ENCODE measurements around the gene SCFD1.

GRCh38 chr14:30655658-30656057 lies 33.5 kb downstream of the SCFD1 start:
- TF ChIP-seq CTCF (IDR thresholded peaks at IDR 0.05) (no peak), EP300 (IDR thresholded peaks at IDR 0.05) (no peak)

Data from gastroesophageal sphincter (tissue), 3 donors.